ENCODE results near the gene DUSP22.

GRCh38 chr6:246352-246751 lies 45.9 kb upstream of the DUSP22 start:
- no peak for TF ChIP-seq POLR2A (IDR thresholded peaks at IDR 0.05)
- TF ChIP-seq, protein P1, sequence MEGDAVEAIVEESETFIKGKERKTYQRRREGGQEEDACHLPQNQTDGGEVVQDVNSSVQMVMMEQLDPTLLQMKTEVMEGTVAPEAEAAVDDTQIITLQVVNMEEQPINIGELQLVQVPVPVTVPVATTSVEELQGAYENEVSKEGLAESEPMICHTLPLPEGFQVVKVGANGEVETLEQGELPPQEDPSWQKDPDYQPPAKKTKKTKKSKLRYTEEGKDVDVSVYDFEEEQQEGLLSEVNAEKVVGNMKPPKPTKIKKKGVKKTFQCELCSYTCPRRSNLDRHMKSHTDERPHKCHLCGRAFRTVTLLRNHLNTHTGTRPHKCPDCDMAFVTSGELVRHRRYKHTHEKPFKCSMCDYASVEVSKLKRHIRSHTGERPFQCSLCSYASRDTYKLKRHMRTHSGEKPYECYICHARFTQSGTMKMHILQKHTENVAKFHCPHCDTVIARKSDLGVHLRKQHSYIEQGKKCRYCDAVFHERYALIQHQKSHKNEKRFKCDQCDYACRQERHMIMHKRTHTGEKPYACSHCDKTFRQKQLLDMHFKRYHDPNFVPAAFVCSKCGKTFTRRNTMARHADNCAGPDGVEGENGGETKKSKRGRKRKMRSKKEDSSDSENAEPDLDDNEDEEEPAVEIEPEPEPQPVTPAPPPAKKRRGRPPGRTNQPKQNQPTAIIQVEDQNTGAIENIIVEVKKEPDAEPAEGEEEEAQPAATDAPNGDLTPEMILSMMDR (IDR thresholded peaks at IDR 0.05): no peak
